Endothelial cell of umbilical vein (primary cell): Measurements from ENCODE around the gene SZT2.

ENCODE experiments used
- EZH2 ChIP-seq: IDR thresholded peaks from 2 replicates; pipeline ENCODE4 v1.6.1; 2012; ENCODE audit warnings: borderline replicate concordance, low read depth, mild to moderate bottlenecking, moderate library complexity, low read length, inconsistent platforms; ENCODE audit not compliant: severe bottlenecking
- POLR2A ChIP-seq: IDR thresholded peaks from 2 replicates; pipeline ENCODE4 v1.6.1; 2012; ENCODE audit warnings: low read depth, mild to moderate bottlenecking, control low read depth, low read length
- POLR2AphosphoS5 ChIP-seq: IDR thresholded peaks from 2 replicates; pipeline ENCODE4 v1.6.1; 2012; ENCODE audit warnings: low read depth, mild to moderate bottlenecking, control low read depth, low read length, moderate library complexity; ENCODE audit not compliant: insufficient read depth
- TF ChIP-seq, protein P1 (sequence below), 2 donors: IDR thresholded peaks; 1 replicate in 1 of 2; 2 replicates in 1 of 2; pipeline ENCODE4 v1.5.1; 2011; ENCODE audit warnings: low read length in 2 of 2, mild to moderate bottlenecking in 2 of 2, moderate library complexity in 2 of 2, control low read depth in 1 of 2, inconsistent platforms in 1 of 2, low read depth in 1 of 2; ENCODE audit not compliant: insufficient read depth in 1 of 2; ENCODE audit errors: extremely low read depth in 1 of 2
- TF ChIP-seq, protein P2 (sequence below): IDR thresholded peaks from 2 replicates; pipeline ENCODE4 v1.6.1; 2011; ENCODE audit not compliant: insufficient read depth, insufficient read length

DNA sequence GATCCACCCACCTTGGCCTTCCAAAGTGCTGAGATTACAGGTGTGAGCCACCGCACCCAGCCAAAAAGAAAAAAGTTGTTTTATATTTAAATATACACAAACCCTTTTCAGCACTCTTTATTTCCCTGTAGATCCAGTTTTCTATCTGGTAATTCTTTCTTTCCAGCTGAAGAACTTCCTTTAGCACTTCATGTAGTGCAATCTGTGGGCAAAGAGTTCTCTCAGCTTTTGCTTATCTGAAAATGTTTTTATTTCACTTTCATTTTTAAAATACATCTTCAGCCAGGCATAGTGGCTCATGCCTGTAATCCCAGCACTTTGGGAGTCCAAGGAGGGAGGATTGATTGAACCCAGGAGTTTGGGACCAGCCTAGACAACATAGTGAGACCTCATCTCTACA is 92.5 kb downstream of the SZT2 start:
- TF ChIP-seq POLR2AphosphoS5 (no peak), POLR2A (no peak), EZH2 (no peak)
- TF ChIP-seq, protein P1, sequence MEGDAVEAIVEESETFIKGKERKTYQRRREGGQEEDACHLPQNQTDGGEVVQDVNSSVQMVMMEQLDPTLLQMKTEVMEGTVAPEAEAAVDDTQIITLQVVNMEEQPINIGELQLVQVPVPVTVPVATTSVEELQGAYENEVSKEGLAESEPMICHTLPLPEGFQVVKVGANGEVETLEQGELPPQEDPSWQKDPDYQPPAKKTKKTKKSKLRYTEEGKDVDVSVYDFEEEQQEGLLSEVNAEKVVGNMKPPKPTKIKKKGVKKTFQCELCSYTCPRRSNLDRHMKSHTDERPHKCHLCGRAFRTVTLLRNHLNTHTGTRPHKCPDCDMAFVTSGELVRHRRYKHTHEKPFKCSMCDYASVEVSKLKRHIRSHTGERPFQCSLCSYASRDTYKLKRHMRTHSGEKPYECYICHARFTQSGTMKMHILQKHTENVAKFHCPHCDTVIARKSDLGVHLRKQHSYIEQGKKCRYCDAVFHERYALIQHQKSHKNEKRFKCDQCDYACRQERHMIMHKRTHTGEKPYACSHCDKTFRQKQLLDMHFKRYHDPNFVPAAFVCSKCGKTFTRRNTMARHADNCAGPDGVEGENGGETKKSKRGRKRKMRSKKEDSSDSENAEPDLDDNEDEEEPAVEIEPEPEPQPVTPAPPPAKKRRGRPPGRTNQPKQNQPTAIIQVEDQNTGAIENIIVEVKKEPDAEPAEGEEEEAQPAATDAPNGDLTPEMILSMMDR (IDR thresholded peaks at IDR 0.05; ENCODE audit: extremely low read depth in 1 of 2, insufficient read depth in 1 of 2, low read depth in 1 of 2, low read length in 2 of 2) = no peak
- TF ChIP-seq, protein P2, sequence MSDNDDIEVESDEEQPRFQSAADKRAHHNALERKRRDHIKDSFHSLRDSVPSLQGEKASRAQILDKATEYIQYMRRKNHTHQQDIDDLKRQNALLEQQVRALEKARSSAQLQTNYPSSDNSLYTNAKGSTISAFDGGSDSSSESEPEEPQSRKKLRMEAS = no peak
